BLaER1 treated with 17β-estradiol and CSF1 and Interleukin-3, amounts not matched to agents 10 nM and 100 nM (cell line): ENCODE results near the gene SLAIN1.
A peak's percentile ranks its signal among the peaks of the same experiment; 100 is the strongest.

Source experiments
- H3K27ac ChIP-seq, 11 experiments: shearing (Covaris generic); formaldehyde crosslinking; 2 replicates each; pipeline ENCODE4 v1.8.1; 2022
- H3K27me3 ChIP-seq, 11 experiments: shearing (Covaris generic); formaldehyde crosslinking; 2 replicates each; pipeline ENCODE4 v1.8.1; 2022
- H3K36me3 ChIP-seq, 11 experiments: shearing (Covaris generic); formaldehyde crosslinking; 2 replicates each; pipeline ENCODE4 v1.8.1; 2022
- H3K4me1 ChIP-seq, 10 experiments: shearing (Covaris generic); formaldehyde crosslinking; 2 replicates each; pipeline ENCODE4 v1.8.1; 2022
- H3K4me2 ChIP-seq, 11 experiments: shearing (Covaris generic); formaldehyde crosslinking; 2 replicates each; pipeline ENCODE4 v1.8.1; 2022
- H3K4me3 ChIP-seq, 10 experiments: shearing (Covaris generic); formaldehyde crosslinking; 2 replicates each; pipeline ENCODE4 v1.8.1; 2022
- H3K9ac ChIP-seq, 11 experiments: shearing (Covaris generic); formaldehyde crosslinking; 2 replicates each; pipeline ENCODE4 v1.8.1; 2022
- H3K9me3 ChIP-seq, 11 experiments: shearing (Covaris generic); formaldehyde crosslinking; replicated peaks in 1 of 11; 2 replicates each; pipeline ENCODE4 v1.8.1; 2022
- H4K20me1 ChIP-seq, 11 experiments: shearing (Covaris generic); formaldehyde crosslinking; 2 replicates each; pipeline ENCODE4 v1.8.1; 2022
- Cebpa-rat ChIP-seq, 11 experiments: shearing (Covaris generic); IDR thresholded peaks; 2 replicates each; pipeline ENCODE4 v1.8.1; 2022

SLAIN1 gene

DNA sequence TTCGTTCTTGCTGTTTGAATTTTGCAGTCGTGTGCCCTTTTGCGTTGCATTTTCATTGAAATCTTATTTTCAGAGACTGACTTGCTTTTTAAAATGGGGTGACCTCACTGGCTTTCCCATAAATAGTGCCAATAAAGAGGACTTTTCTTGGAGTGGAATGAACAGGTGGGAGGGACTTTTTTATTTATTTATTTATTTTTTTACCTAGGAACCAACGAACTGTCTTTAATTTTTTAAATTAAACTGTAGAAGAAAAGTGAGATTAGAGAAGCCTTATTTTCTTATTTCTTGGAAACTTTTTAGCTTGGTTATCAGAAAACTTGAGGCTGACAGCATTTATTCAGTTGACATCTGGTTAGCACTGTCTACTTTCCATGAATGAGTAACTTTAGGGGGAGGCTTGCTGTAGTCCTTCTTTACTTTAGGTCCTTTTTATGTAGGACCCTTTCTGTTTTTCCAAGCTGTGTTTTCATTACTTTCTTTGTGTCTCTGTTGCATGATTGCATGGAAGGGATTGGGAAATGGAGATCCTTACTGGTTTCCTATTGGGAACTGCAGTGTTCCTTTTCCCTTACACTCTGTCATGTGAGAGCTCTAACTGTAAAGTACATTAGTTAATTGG is 1.7 kb downstream of the SLAIN1 start:
- Histone ChIP-seq H3K27ac (peak overlapping the region in 9 of 11 experiments; percentile 6 to 81 (median 75); a peak in 13 of 22 replicates), H4K20me1 (peaks cover 0 to 37% (median 0%) of the 10 kb centered on the region in 11 experiments; a peak in 5 of 22 replicates), H3K9me3 (no peaks in the 10 kb centered on the region), H3K4me1 (peaks cover 7 to 38% (median 27%) of the 10 kb centered on the region in 10 experiments), H3K4me2 (peak overlapping the region; percentile 73 to 97 (median 87)), H3K9ac (peak overlapping the region in 10 of 11 experiments; percentile 72 to 85 (median 83); a peak in 20 of 22 replicates), H3K36me3 (no peaks in the 10 kb centered on the region; a peak in 1 of 22 replicates), H3K4me3 (peak overlapping the region; percentile 82 to 99 (median 95)), H3K27me3 (peaks cover 0 to 22% (median 17%) of the 10 kb centered on the region in 11 experiments; a peak in 16 of 22 replicates)
- no peak for TF ChIP-seq Cebpa-rat (IDR thresholded peaks at IDR 0.05)

- TF ChIP-seq Cebpa-rat (IDR thresholded peaks at IDR 0.05), result no peak
- peaks cover 0 to 10% (median 7%) of the 10 kb centered on the region in 11 experiments; a peak in 17 of 22 replicates for H3K9me3 ChIP-seq
- H3K4me1 ChIP-seq, result peaks cover 7 to 31% (median 24%) of the 10 kb centered on the region in 10 experiments
- H4K20me1 ChIP-seq, result peaks cover 0 to 37% (median 0%) of the 10 kb centered on the region in 11 experiments; a peak in 5 of 22 replicates
- peaks cover 0 to 13% (median 5%) of the 10 kb centered on the region in 11 experiments; a peak in 13 of 22 replicates for H3K36me3 ChIP-seq
- H3K4me3 ChIP-seq, result no peak overlapping the region
- no peak overlapping the region for H3K9ac ChIP-seq
- H3K27me3 ChIP-seq, result peaks cover 0 to 15% (median 7%) of the 10 kb centered on the region in 11 experiments; a peak in 12 of 22 replicates
- no peak overlapping the region for H3K27ac ChIP-seq
- H3K4me2 ChIP-seq, result no peak overlapping the region
These were observed 3.8 kb downstream of the SLAIN1 start for GRCh38 chr13:77701305-77701704.

DNA sequence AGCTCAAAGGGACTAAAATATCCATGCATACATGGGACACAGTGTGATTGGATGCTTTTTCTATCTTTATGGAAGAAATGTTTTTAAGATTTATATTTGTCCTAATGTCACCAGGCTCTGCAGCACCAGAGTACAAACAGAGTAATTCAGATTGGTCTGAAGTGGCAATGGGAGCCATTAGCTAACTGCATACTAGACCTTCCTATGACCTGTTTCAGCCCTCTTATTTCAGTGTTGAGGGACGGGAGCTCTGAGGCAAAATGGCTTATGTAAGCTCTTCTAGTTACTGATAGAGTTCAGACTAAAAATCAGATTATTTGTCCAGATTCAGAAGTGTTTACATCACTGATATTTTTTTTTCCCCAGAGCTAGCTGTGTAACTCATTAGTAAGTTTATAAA is 4.9 kb downstream of the SLAIN1 start:
- no peak overlapping the region for H3K4me2 ChIP-seq
- H3K9me3 ChIP-seq, result peaks cover under 1 to 20% (median 18%) of the 10 kb centered on the region in 11 experiments; a peak in 19 of 22 replicates
- no peak overlapping the region for H3K4me3 ChIP-seq
- H4K20me1 ChIP-seq, result peaks cover 0 to 37% (median 0%) of the 10 kb centered on the region in 11 experiments; a peak in 5 of 22 replicates
- peaks cover 7 to 22% (median 18%) of the 10 kb centered on the region in 10 experiments for H3K4me1 ChIP-seq
- no peak overlapping the region for H3K9ac ChIP-seq
- H3K27me3 ChIP-seq, result peaks cover 0 to 5% (median 0%) of the 10 kb centered on the region in 11 experiments; a peak in 2 of 22 replicates
- peaks cover 0 to 24% (median 16%) of the 10 kb centered on the region in 11 experiments; a peak in 18 of 22 replicates for H3K36me3 ChIP-seq
- no peak for TF ChIP-seq Cebpa-rat (IDR thresholded peaks at IDR 0.05)
- no peak overlapping the region for H3K27ac ChIP-seq

GRCh38 chr13:77703408-77703807 is 5.9 kb downstream of the SLAIN1 start:
- H3K27ac ChIP-seq, result no peak overlapping the region
- H4K20me1 ChIP-seq, result peaks cover 0 to 31% (median 0%) of the 10 kb centered on the region in 11 experiments; a peak in 5 of 22 replicates
- TF ChIP-seq Cebpa-rat (IDR thresholded peaks at IDR 0.05), result no peak
- no peak overlapping the region for H3K9ac ChIP-seq
- no peak overlapping the region for H3K4me2 ChIP-seq
- H3K27me3 ChIP-seq, result no peaks in the 10 kb centered on the region
- H3K4me3 ChIP-seq, result no peak overlapping the region
- peaks cover 7 to 22% (median 18%) of the 10 kb centered on the region in 10 experiments for H3K4me1 ChIP-seq
- peaks cover 11 to 31% (median 28%) of the 10 kb centered on the region in 11 experiments for H3K9me3 ChIP-seq
- H3K36me3 ChIP-seq, result peaks cover 9 to 34% (median 26%) of the 10 kb centered on the region in 11 experiments

GRCh38 chr13:77714119-77714755 is 16.8 kb downstream of the SLAIN1 start:
- Histone ChIP-seq H3K9ac (no peak overlapping the region), H3K4me1 (peaks cover 13 to 50% (median 28%) of the 10 kb centered on the region in 10 experiments), H3K9me3 (peaks cover 37 to 60% (median 50%) of the 10 kb centered on the region in 11 experiments), H3K4me2 (peak overlapping the region in 4 of 11 experiments; percentile 2 to 35 (median 21); a peak in 2 of 22 replicates), H4K20me1 (no peaks in the 10 kb centered on the region), H3K36me3 (peaks cover 3 to 13% (median 7%) of the 10 kb centered on the region in 11 experiments; a peak in 18 of 22 replicates), H3K27me3 (no peaks in the 10 kb centered on the region), H3K27ac (0 out of 22 replicates have a peak overlapping the region, but pooled peaks of 1 of the 11 experiments have one; percentile 21), H3K4me3 (no peak overlapping the region)
- TF ChIP-seq Cebpa-rat (IDR thresholded peaks at IDR 0.05), result no peak

- no peak for TF ChIP-seq Cebpa-rat (IDR thresholded peaks at IDR 0.05)
- peak overlapping the region in 3 of 11 experiments; percentile 18 to 19 (median 19); a peak in 2 of 22 replicates for H3K27ac ChIP-seq
- peak overlapping the region in 3 of 11 experiments; percentile 10 to 33 (median 18); a peak in 3 of 22 replicates for H3K4me2 ChIP-seq
These were observed 17.9 kb downstream of the SLAIN1 start for GRCh38 chr13:77715233-77715891.

DNA sequence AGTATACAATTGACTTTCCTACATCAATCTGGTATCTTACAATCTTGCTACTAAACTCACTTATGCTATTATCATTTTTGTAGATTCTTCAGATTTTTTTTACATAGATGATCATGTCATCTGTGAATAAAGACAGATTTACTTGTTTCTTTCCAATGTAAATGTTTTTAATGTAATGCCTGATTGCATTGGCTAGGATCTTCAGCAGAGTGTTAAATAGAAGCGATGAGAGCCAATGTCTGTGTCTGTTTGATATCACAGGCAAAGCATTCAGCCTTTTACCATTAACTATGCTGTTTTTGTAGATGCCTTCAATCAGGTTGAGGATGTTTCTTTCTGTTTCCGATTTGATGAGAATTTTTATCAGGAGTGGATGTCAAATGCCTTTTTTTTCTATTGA is 19.2 kb downstream of the SLAIN1 start:
- H3K4me2 ChIP-seq, result peak overlapping the region in 1 of 11 experiments; percentile 77; a peak in 1 of 22 replicates
- H3K9ac ChIP-seq, result no peak overlapping the region
- TF ChIP-seq Cebpa-rat (IDR thresholded peaks at IDR 0.05), result no peak
- no peak overlapping the region for H3K4me3 ChIP-seq
- peaks cover 19 to 72% (median 46%) of the 10 kb centered on the region in 10 experiments for H3K4me1 ChIP-seq
- peaks cover 0 to 17% (median 14%) of the 10 kb centered on the region in 11 experiments; a peak in 16 of 22 replicates for H3K36me3 ChIP-seq
- H4K20me1 ChIP-seq, result no peaks in the 10 kb centered on the region
- no peak overlapping the region for H3K27ac ChIP-seq
- peaks cover 15 to 48% (median 41%) of the 10 kb centered on the region in 11 experiments for H3K9me3 ChIP-seq
- H3K27me3 ChIP-seq, result no peaks in the 10 kb centered on the region

More at GRCh38 chr13:77715233-77715891, 17.9 kb downstream of the SLAIN1 start:
- peaks cover 26 to 49% (median 41%) of the 10 kb centered on the region in 11 experiments for H3K9me3 ChIP-seq
- H3K4me1 ChIP-seq, result peaks cover 17 to 62% (median 39%) of the 10 kb centered on the region in 10 experiments
- peaks cover 0 to 6% (median 2%) of the 10 kb centered on the region in 11 experiments; a peak in 9 of 22 replicates for H3K36me3 ChIP-seq
- no peaks in the 10 kb centered on the region for H3K27me3 ChIP-seq
- no peak overlapping the region for H3K4me3 ChIP-seq
- H3K9ac ChIP-seq, result no peak overlapping the region
- no peaks in the 10 kb centered on the region for H4K20me1 ChIP-seq

GRCh38 chr13:77717508-77717907 is 20.0 kb downstream of the SLAIN1 start:
- Histone ChIP-seq H4K20me1 (no peaks in the 10 kb centered on the region), H3K36me3 (peaks cover 0 to 25% (median 22%) of the 10 kb centered on the region in 11 experiments; a peak in 18 of 22 replicates), H3K4me1 (peaks cover 19 to 72% (median 46%) of the 10 kb centered on the region in 10 experiments), H3K4me2 (peak overlapping the region in 8 of 11 experiments; percentile 8 to 85 (median 62); a peak in 13 of 22 replicates), H3K27ac (no peak overlapping the region), H3K9me3 (peaks cover 7 to 48% (median 41%) of the 10 kb centered on the region in 11 experiments), H3K27me3 (no peaks in the 10 kb centered on the region), H3K9ac (no peak overlapping the region), H3K4me3 (no peak overlapping the region)
- no peak for TF ChIP-seq Cebpa-rat (IDR thresholded peaks at IDR 0.05)
